ENCODE data around the gene STAP1. TPM values are rescaled to one million over a fixed set of nuclear protein-coding genes. Genes with fewer than 3 reads are reported as not detected.

Gene STAP1
- polyA plus RNA-seq, 1 donor (not counting 4 experiments of a cell fraction or from before 2014, with no cell fraction given) = not detected

- Histone ChIP-seq H3K27me3 (ENCODE audit: control insufficient read depth, extremely low read depth, insufficient read depth, low read length) (no peaks in the 10 kb centered on the region), H4K20me1 (ENCODE audit: control insufficient read depth, extremely low read depth, insufficient read depth, low read length) (no peaks in the 10 kb centered on the region), H3K9me1 (ENCODE audit: control insufficient read depth, extremely low read depth, insufficient read depth, low read length) (no peaks in the 10 kb centered on the region), H3K4me2 (ENCODE audit: control insufficient read depth, extremely low read depth, insufficient read depth, low read depth, low read length) (no peak overlapping the region), H3K9ac (ENCODE audit: control insufficient read depth, extremely low read depth, insufficient read depth, low read length) (no peak overlapping the region), H2AFZ (ENCODE audit: control insufficient read depth, low read length) (no peak overlapping the region), H3K27ac (ENCODE audit: control insufficient read depth, insufficient read depth, low read length) (no peak overlapping the region), H3K9me3 (ENCODE audit: control insufficient read depth, low read depth, low read length) (no peaks in the 10 kb centered on the region), H3K4me1 (ENCODE audit: control insufficient read depth, extremely low read depth, insufficient read depth, low read length) (no peaks in the 10 kb centered on the region), H3K4me3 (ENCODE audit: control insufficient read depth in 2 of 3, extremely low read depth in 1 of 3, insufficient read depth in 2 of 3, low read depth in 1 of 3, low read length in 3 of 3) (no peak overlapping the region), H3K79me2 (ENCODE audit: control insufficient read depth, insufficient read depth, low read length) (no peaks in the 10 kb centered on the region), H3K36me3 (ENCODE audit: control insufficient read depth in 2 of 2, extremely low read depth in 1 of 2, insufficient read depth in 2 of 2, low read length in 2 of 2) (no peaks in the 10 kb centered on the region)
- dilution Hi-C loops (cut with MboI; ENCODE audit: extremely low pct_ligation_motif_present, low sequenced_read_pairs) = no loop called here
- no peak for DNase-seq (ENCODE audit: low read depth, low spot score)
- no peak for TF ChIP-seq CTCF (optimal IDR thresholded peaks at IDR 0.05 in 1 of 3, IDR thresholded peaks at IDR 0.05 in 1 of 3, conservative IDR thresholded peaks at IDR 0.05 in 1 of 3; ENCODE audit: extremely low read depth in 1 of 3, insufficient read depth in 2 of 3, low read length in 3 of 3)
- no peak for FAIRE-seq
Measured at GRCh38 chr4:67576538-67576937, 18.0 kb downstream of the STAP1 start.

GRCh38 chr4:67580577-67580976 lies 22.1 kb downstream of the STAP1 start:
- dilution Hi-C loops (cut with MboI; ENCODE audit: extremely low pct_ligation_motif_present, low sequenced_read_pairs) = no loop called here
- no peak for TF ChIP-seq EZH2 (IDR thresholded peaks at IDR 0.05; ENCODE audit: low read length)
- no peak for TF ChIP-seq CTCF (optimal IDR thresholded peaks at IDR 0.05 in 1 of 3, IDR thresholded peaks at IDR 0.05 in 1 of 3, conservative IDR thresholded peaks at IDR 0.05 in 1 of 3; ENCODE audit: extremely low read depth in 1 of 3, insufficient read depth in 2 of 3, low read length in 3 of 3)
- Histone ChIP-seq H3K9ac (ENCODE audit: control insufficient read depth, extremely low read depth, insufficient read depth, low read length) (no peak overlapping the region), H3K27me3 (ENCODE audit: control insufficient read depth, extremely low read depth, insufficient read depth, low read length) (no peaks in the 10 kb centered on the region), H3K4me2 (ENCODE audit: control insufficient read depth, extremely low read depth, insufficient read depth, low read depth, low read length) (no peak overlapping the region), H3K9me1 (ENCODE audit: control insufficient read depth, extremely low read depth, insufficient read depth, low read length) (no peaks in the 10 kb centered on the region), H3K4me1 (ENCODE audit: control insufficient read depth, extremely low read depth, insufficient read depth, low read length) (no peaks in the 10 kb centered on the region), H3K79me2 (ENCODE audit: control insufficient read depth, insufficient read depth, low read length) (no peaks in the 10 kb centered on the region), H2AFZ (ENCODE audit: control insufficient read depth, low read length) (no peak overlapping the region), H3K4me3 (ENCODE audit: control insufficient read depth in 2 of 3, extremely low read depth in 1 of 3, insufficient read depth in 2 of 3, low read depth in 1 of 3, low read length in 3 of 3) (no peak overlapping the region), H3K9me3 (ENCODE audit: control insufficient read depth, low read depth, low read length) (no peaks in the 10 kb centered on the region), H4K20me1 (ENCODE audit: control insufficient read depth, extremely low read depth, insufficient read depth, low read length) (no peaks in the 10 kb centered on the region), H3K27ac (ENCODE audit: control insufficient read depth, insufficient read depth, low read length) (no peak overlapping the region), H3K36me3 (ENCODE audit: control insufficient read depth in 2 of 2, extremely low read depth in 1 of 2, insufficient read depth in 2 of 2, low read length in 2 of 2) (no peaks in the 10 kb centered on the region)
- no peak for DNase-seq (ENCODE audit: low read depth, low spot score)
- no peak for FAIRE-seq
